T-helper 17 cell (primary cell): ENCODE data around the gene RWDD1. TPM values are rescaled to one million over a fixed set of nuclear protein-coding genes. Genes with fewer than 3 reads are reported as not detected.

Experiments
- total RNA-seq, 4 donors: library from RNA in 2 of 4; stranded (reverse) in 2 of 4; gene quantifications; one replicate each; pipeline ENCODE4 v1.2.3 and lab custom pipeline; 2022 to 2026

RWDD1 gene
- total RNA-seq, 2 donors from 2014 or later, result 44.0 to 48.2 TPM

Other genes starting within 250 kb of the RWDD1 start
- gene DSE, start 200.6 kb upstream of the RWDD1 start, total RNA-seq, result 10 to 100 TPM; 19.2 to 32.3 TPM
- 1 to 10 TPM; 3.2 to 6.5 TPM for gene CALHM6, start 110.1 kb upstream of the RWDD1 start, total RNA-seq
- gene CALHM5, start 59.9 kb upstream of the RWDD1 start, total RNA-seq, result under 1 TPM in 1 of 2 donors, not detected in 1; 0.65 TPM
- gene TRAPPC3L, start 25.8 kb upstream of the RWDD1 start, total RNA-seq, result 1 to 10 TPM in 1 of 2 donors, not detected in 1; 3.5 TPM
- not detected for gene CALHM4, start 17.8 kb upstream of the RWDD1 start, total RNA-seq
- under 1 TPM; 0.60 to 0.67 TPM for gene RSPH4A, start 45.0 kb downstream of the RWDD1 start, total RNA-seq
- 10 to 100 TPM; 12.9 to 18.0 TPM for gene ZUP1, start 97.3 kb downstream of the RWDD1 start, total RNA-seq
- 10 to 100 TPM; 32.7 to 36.3 TPM for gene KPNA5, start 109.7 kb downstream of the RWDD1 start, total RNA-seq
- not detected for gene FAM162B, start 194.2 kb downstream of the RWDD1 start, total RNA-seq